Activated effector memory CD4-positive, alpha-beta T cell treated with anti-CD3 and anti-CD28 coated beads, Interleukin-2, amount 50 U/mL, for 16 hours (primary cell): ENCODE data around the gene NR3C2.
"Not testable (repeated sequence)": the region's sequence is repeated elsewhere in the genome, so short reads cannot be mapped to it uniquely, and the experiment has no call there.

Experiments used
- DNase-seq: peaks from one replicate; pipeline ENCODE4 v3.0.0-alpha.2; 2020

NR3C2 gene

DNA sequence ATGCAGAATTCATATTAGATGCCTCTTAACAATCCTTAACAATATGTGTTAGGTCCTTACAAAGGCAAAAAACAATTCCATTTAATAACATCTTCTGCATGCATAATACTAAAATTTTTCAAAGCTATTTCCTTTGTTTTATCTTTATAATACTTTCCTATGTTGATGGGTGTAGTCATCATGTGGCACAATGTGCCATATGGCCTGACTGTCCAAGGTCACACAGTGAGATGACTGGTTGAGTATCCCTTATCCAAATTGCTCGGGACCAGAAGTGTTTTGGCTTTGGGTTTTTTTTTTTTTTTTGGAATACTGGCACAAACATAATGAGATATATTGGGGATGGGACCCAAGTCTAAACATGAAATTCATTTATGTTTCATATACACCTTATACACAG lies 77.7 kb downstream of the NR3C2 start:
- DNase-seq: no peak

DNA sequence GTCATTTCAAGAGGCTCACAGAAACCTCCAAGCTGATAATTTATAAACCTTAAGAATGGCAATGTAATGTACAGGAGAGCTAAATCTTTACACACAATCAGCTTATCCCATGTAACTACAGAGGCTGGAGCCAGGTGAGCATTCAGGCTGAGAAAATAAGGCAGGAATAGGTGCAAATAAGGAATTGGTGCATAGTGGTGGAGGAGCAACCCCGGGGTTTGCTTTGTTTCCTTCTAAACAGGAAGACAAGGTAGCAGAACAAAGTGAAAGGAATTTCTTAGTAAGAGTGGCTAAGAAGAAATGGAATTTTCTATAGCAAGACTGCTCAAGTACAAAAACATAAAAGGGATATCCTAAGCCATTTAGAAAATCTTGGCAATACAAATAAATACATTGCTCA lies 82.4 kb downstream of the NR3C2 start:
- DNase-seq: no peak

DNA sequence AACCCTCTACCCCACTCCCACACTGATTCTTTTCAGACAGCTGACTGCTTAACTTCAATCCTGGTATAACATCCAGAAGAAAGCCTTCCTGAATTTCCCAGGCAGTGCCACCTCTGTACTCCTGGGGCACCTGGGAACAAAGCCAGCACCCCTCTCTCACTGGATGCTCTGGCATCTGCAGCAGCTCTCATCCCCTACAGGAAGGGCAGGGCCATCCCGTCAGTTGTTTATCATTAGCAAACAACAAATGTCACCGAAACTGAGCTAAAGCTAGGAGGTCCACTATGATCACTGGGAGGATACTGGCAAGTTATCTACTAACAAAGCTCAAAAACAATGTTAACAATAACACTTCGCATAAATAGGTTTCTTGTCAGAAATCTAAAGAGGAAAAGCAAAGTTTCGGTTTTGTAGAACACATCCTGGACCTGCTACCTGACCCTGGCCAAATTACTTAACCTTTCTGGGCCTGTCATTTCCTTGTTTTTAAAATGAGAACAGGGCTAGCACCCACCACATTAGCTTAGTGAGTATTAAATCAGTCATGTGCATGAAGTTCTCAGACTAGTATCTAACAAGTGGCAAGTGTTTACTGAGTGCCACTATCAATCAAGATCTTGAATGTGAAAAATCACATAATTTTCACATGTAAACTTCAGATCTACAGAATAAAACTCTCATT lies 86.6 kb downstream of the NR3C2 start:
- no peak for DNase-seq

DNA sequence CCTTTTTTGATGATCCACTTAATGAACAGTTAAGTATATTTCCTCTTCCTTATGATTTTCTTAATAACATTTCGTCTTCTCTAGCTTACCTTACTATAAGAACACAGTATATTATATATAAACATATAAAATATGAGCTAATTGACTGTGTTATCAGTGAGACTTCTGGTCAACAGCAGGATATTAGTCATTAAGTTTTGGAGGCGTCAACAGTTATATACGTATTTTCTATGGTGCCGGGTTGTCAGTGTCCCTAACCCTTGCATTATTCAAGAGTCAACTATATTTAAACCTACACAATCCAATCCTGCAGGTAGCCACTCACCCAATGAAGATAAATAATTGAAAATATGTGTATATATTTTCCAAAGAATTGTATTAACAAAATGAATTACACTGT lies 88.0 kb downstream of the NR3C2 start:
- DNase-seq: no peak

DNA sequence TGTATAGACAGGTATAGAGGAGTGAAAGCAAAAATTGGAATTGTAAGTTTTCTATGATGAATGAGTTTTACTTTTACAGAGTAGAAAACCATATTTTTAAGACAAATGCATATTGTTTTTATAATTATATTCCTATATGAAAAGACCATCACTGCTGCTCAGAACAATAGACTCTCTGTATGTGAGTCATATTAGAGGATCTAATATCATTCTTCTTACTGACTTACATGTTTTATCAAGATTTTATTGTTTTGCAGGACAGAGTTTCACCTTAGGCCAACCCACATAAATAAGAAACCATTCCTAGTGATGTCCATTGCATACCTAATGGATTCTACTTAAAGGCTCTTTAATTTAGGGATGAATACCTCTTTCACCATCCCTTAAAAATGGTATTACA lies 88.6 kb downstream of the NR3C2 start:
- DNase-seq: no peak

DNA sequence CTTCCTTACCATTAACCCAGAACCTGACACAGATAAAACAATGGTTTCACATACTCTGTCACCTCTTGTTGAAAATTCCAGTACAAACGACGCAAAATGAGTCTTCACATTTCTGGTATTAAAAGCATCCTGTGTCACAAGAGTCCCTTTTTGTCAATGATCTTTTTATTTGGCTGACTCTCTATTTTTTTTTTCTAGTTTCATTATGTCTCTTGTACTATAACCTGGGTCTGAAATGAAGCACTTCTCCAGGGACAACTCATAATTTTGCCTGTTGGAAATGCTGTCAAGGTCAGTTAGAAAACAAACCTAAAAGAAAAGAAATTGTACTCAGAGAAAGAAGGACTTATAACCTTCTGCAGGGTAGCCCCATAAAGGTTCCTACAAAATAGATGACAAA lies 93.1 kb downstream of the NR3C2 start:
- no peak for DNase-seq

DNA sequence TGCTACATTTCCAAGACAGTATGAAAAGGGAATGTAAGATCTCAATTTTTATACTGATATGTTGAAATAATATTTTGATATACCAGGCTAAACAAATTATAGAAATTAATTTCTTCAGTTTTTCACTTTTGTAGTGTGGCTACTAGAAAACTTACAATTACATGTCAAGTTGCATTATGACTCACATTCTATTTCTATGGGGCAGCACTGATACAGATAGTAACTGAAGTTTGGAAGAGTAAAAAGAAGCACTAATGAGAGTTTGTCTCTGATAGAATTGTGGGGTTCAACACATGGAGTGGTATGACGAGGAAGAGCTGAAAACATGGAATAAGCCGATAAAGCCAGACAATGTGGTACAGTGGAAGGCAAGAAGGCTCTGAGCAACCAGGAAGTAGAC lies 95.6 kb downstream of the NR3C2 start:
- DNase-seq: no peak

DNA sequence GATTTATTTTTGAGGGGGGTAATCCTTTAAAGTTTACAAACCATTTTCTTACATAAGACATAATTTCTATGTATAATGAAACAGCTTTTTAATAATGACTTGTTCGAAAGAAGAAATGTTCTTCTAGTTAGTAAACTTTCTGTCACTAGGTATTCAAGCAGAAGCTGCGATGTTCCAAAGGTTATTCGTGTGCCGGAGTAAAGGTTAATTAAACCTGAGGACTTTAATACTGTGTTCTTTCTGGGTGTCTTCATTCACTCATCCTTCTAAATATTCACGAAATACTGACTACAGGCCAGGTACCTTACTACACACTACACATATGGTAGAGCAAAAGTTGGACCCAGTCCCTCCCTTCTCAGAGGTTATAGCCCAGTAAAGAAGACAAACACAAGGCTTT lies 96.7 kb downstream of the NR3C2 start:
- DNase-seq: no peak

DNA sequence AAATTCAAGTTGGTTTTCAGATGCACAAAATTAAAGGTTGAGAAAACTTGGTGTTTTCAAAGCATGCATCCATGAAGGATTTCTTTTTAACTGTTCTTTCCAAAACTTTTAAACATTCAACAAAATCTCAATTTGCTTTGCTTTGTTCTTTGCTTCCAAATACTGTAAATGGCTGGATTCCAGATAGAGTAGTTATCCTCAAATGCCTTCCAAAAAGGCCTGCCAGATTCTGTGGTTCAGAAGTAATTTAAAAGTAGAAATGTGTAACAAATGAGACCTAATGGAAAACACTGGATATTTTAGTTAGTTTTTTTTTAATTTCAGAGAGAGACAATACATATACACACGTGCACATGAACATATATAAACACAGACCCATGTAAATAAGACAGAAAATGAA lies 97.3 kb downstream of the NR3C2 start:
- no peak for DNase-seq

DNA sequence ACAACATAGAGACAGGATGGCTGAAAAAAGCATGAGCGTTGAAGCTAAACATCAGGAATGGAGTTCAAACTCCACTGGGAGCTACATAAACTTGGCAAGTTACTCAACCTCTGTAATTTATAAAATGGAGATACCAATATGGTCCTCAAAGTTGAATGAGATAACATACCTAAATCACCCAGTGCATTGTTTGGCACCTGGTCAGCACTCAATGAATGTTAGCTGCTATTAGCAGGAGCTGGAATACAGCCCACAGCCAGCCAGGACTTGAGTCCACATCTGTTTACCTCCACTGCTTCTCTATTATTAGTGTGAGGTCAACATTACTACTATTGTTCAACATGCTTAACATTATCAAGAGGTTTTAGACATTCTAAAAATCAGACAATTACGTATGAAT lies 97.9 kb downstream of the NR3C2 start:
- no peak for DNase-seq

DNA sequence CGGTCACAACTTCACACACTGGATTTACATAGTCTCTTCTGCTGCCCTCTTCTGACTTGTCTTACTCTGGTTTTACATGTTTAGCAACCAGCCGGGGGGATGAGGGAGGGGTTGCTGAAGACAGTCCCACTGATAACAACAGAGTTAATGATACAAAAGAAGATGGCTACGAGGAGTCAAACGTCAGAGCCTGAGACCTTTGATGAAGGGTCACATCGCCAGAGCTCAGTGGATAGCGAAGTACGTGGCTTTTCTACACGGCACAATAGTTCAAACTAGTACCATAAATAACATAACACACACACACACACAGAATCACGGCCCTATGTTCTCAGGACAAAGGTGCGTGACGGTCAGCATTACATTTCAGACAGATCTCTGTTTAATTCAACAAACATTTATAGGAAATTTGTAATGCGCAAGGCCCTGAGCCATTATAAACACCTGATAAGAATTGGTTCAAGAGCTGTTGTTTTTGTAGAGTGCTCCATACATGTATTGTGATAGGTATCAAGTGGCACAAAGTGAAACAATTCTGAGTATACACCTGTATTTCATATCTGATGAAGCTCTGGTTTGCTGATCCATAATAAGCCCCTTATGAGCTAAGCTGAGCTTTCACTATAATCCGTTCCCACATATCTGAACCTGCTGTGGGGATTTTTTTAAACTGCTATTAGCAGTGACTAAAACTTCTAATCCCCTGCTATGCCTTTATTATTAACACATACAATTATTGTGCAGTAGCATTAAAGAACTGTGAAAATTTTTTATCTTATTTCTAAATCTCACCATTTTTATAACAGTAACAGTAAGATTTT lies 100.0 kb downstream of the NR3C2 start:
- no peak for DNase-seq

DNA sequence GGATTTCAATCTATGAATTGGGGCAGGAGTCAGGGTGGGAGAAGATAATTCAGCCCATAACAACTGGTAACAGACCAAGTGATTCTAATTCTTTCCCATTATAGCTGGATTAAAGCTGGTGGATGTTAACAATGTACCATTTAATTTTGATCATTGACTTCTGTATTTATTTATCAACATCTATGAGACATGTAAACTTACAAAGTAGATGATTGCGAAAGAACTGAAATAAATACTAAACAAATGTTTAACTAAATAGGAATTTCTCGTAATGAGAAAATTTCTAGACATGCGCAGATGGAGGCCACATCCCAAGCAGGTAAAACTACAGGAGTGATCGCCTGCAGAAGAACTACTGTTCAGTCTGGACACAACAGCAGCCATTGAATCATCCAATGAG lies 107.1 kb downstream of the NR3C2 start:
- DNase-seq: no peak

DNA sequence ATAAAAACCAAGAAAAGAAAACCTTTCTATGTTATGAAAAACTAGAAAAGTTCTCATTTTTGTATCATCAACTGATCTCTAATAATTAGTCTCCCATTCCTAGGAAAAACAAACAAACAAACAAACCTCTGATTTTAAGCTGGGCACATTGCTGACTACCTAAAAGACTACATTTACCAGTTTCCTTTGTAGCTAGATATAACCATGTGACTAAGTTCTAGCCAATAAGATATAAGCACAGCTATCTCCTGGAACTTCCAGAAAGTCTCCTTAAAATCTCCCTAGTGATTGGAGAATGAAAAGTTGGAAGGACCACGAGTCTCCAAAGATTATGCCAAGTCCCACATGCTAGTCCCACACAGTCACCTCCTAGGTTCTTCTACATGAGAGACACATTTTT lies 108.9 kb downstream of the NR3C2 start:
- DNase-seq: no peak

DNA sequence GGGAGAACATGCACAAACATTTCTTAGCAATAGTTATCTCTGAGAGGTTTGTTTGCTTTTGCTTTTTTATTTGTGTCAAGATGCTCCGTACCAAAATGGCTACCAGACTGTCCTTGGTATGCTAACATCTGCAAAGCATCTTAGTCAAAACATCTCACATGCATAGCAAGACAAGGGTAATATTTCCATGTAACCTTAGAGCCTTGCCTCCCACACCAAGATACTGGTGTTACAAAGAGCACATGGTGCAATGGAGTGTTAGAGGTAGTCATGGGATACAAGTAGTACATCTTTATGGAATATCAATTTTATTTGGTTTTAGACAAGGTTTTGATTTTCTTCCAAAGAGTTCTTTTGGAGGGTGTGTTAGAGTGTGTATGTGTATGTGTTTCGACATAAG lies 109.7 kb downstream of the NR3C2 start:
- no peak for DNase-seq

DNA sequence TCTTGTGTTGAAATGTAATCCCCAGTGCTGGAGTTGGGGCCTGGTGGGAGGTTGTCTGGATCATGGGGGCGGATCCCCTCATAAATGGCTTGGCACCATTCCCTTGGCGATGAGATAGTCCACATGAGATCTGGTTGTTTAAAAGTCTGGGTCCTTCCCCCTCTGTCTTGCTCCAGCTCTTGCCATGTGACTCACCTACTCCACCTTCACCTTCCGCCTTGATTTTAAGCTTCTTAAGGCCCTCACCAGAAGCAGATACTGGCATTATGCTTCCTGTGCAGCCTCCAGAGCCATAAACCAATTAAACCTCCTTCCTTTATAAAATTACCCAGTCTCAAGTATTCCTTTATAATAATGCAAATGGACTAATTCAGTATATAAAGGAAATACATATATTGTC lies 111.5 kb downstream of the NR3C2 start:
- DNase-seq: no peak

DNA sequence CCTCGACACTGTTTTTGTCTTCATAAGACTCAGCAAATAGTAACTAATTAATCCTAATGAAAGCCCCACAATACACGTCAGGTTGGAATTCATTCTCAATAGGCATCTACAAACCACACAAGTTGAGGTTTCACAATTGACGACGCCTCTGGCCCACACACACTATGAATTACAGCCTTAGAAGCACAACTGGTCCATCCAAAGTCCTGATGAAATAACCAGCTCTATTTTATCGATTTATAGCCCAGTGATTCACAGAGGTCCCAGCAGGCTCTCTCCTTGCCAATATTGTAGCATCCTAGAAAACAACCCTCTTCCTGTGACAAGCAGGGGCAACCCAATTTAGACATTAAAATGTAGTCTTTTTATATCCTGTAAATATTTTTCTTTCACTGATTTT lies 112.1 kb downstream of the NR3C2 start:
- no peak for DNase-seq

DNA sequence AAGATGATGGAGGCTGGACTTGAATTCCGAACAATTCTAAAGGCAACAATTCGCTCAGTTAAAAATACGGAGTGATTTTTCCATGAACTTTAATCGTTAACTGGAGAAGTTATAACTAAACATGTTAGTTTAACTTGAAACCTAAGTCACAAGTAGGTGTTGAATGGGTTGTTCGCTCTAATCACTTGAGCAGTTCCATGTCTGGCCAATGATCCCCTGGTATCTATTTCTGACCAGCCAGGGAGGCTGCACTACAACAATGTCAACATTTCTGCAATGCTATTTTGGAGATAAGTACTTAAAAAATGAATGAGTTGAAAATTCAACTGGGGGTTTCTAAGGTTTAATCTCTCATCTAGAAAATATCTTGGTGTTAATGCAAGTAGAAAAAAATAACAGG lies 112.5 kb downstream of the NR3C2 start:
- no peak for DNase-seq

DNA sequence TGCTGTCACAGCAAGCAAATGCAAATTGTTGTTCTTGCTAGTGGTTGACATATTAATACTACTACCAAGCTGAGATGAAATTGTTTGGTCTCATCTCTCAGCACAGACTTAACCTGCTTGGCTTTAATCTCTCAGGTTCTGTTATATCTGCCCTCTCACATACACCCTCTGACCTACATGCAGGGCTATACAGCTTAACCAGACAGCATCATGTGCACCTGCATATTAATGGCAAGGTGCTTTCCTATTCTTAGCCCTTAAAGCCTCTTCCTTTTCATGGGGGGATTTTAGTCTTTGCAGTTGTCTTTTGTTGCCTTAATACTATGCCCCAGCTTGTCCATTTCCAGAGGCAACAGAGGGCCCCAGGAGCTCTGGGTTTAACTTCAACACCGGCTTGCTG lies 114.5 kb downstream of the NR3C2 start:
- DNase-seq: no peak

DNA sequence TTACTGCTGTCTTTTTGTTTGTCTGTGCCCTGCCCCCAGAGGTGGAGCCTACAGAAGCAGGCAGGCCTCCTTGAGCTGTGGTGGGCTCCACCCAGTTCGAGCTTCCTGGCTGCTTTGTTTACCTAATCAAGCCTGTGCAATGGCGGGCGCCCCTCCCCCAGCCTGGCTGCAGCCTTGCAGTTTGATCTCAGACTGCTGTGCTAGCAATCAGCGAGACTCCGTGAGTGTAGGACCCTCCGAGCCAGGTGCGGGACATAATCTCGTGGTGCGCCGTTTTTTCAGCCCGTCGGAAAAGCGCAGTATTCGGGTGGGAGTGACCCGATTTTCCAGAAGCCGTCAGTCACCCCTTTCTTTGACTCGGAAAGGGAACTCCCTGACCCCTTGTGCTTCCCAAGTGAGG lies 118.9 kb downstream of the NR3C2 start:
- DNase-seq: not testable (repeated sequence)

DNA sequence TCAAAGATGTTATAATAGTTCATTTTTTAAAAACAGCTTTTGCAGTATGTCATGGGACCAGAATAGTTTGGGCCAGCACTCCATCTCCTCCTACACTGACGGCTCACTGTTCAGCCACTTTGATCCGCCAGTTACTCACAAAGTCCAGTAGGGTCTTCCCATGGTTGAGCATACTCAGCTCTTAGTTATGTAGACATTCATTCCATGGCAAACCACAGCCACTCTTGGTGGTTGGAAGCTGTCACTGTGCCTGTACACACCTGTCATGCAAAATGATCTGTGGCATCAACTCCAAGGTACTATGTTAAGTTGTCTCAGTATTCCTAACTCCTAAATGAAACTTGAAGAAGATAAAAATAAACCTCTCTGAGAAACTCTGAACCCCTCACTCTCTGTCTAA lies 127.2 kb downstream of the NR3C2 start:
- no peak for DNase-seq

DNA sequence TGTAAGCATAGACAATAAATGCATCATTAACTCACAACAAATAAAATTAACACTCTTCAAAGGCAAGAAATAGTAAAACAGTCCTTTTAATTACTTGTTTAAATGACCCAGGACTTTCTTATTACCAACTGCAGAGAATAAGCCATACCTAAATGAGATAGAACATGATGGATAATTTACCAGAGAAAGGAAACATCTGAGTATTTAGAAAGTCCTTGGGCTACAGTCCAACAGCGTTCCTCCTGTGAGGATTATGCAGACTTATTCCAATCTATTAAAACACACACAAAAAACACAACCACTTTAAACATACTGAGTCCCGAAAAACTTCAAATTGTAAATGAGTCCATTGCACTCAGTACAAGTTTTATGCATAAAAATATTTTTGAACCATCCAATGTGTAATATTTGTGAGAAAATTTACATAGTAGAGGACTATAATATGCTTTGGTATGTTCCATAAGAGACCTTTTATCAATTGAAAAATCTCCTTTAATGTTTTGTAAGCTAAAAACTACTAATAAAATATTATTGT lies 129.2 kb downstream of the NR3C2 start:
- no peak for DNase-seq

DNA sequence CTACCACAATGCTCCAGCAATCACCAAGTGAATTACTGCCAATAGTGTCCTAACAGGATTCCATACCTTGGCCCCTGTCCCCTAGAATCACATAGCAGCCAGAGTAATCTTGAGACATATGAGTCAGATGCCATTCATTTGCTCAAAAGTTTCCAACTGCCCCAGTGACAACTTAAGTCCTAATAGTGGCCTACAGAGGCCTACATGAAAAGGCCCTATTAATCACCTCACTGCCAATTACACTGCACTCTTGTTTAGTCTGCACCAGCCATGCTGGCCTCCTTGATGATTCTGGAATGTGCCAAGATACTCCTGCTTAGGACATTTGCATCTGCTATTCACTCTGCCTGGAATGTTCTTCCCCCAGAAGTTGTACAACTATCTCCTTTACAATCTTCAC lies 130.7 kb downstream of the NR3C2 start:
- no peak for DNase-seq

DNA sequence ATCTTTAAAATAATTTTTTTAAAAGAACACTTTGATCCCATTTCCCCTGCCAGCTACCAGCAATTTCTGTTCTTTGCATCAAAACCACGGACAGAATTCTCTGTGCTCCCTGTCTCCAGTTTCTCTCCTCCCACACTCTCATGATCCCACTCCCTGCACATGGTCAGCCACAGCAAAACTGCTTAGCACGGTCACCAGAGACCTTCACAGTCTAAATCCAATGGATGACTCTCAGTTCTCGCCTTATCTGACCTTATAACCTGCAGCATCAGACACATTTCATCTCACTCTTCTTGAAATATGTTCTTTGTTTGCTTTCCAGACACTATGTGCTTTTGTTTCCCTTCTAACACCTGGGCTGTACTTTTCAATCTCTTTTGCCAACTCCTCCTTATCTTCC lies 131.5 kb downstream of the NR3C2 start:
- DNase-seq: no peak

DNA sequence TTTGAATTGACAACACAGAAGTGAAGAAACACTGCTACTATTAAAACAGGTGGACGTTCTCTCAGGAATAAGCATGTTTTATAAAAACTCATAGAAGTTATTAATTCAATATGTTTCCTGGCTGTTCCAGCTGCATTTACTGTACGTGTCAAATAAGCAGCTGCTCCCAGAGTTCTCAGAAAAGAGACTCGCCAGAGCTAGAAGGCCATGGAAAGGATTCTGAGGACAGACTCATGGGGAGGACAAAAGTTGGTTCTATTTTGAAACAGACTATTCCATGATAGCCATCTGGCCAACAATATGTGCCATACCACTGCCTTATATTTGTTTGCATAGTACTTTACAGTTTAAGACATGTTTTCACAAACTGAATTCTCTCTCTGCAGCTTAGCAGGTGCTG lies 136.5 kb downstream of the NR3C2 start:
- no peak for DNase-seq

DNA sequence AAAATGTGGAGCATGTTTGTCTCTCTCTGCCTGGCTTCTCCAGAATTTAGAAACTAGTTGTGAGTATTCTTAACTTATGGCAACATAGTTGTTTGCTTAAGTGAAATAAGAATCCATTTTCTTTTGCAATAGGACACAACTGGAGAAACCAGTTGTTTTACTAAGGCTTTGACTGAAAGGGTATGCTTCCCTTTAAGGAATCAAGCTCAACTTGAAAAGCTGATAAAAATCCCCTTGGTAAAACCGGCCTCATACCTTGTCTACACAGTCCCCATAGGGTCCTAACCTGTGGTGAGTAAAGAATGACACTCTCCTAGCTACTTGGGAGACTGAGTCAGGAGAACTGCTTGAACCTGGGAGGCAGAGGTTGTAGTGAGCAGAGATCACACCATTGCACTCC lies 139.8 kb downstream of the NR3C2 start:
- DNase-seq: no peak
